LoVo (cell line): Measurements from ENCODE around the gene FUT2.
A peak's percentile ranks its signal among the peaks of the same experiment; 100 is the strongest.

Experiments
- DNase-seq: peaks from one replicate; pipeline ENCODE4 v3.0.0-alpha.2; 2016; ENCODE audit warnings: low spot score

FUT2 gene

DNA sequence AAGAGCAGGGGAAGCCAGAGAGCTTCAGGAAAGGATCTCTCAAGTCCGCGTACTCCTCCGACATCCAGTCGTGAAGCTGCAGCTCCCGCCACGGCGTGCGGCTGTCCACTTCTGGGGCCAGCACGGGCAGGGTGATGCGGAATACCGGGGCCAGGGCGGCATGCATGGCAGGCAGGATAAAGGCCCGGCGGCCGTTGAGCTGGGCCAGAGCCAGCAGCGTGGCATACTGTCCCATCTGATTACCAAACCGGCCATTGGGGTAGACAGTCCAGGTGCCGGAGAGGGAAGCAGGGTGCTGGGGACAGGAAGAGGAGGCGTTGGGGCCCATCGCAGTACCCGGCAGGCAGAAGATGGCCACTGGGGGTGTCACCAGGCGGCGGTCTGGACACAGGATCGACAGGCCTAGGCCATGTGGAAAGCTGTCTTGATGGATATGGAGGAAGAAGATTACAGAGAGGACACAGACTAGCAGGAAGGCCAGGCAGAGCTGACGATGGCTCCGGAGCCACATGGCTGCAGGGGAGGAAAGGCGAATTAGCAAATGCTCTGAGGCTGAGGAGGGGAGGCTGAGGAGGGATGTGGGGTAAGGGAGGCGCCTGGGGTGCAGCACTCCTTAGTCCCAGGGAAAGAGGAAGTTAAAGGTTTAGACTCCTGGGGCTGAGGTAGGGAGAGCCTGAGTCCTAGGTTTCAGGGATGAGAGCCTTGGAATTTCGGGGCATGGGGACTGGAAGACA lies 55.2 kb downstream of the FUT2 start:
- DNase-seq, result no peak

DNA sequence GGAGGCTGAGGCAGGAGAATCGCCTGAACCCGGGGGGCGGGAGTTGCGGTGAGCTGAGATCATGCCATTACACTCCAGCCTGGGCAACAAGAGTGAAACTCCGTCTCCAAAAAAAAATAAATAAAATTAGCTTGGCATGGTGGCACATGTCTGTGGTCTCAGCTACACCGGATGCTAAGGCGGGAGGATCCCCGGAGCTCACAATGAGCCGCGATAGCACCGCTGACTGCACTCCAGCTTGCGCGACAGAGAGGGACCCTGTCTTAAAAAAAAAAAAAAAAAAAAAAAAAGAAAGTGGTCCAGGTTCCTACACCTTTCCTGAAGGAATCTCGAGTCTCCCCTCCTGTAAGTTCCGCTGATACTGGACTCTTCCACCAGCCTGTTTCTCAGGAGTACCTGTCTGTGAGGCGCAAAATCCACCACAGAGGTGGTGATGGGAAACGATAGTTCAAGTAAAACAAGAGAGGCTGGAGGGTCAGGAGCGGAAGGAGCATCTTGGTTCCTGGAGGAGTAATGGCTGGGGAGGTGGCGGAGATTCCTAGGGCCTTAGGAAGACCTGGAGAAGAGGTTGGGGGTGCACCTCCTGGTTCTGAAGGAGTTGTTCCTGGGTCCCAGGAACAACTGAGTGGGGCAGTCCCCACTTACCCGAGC lies 56.2 kb downstream of the FUT2 start:
- DNase-seq, result no peak

DNA sequence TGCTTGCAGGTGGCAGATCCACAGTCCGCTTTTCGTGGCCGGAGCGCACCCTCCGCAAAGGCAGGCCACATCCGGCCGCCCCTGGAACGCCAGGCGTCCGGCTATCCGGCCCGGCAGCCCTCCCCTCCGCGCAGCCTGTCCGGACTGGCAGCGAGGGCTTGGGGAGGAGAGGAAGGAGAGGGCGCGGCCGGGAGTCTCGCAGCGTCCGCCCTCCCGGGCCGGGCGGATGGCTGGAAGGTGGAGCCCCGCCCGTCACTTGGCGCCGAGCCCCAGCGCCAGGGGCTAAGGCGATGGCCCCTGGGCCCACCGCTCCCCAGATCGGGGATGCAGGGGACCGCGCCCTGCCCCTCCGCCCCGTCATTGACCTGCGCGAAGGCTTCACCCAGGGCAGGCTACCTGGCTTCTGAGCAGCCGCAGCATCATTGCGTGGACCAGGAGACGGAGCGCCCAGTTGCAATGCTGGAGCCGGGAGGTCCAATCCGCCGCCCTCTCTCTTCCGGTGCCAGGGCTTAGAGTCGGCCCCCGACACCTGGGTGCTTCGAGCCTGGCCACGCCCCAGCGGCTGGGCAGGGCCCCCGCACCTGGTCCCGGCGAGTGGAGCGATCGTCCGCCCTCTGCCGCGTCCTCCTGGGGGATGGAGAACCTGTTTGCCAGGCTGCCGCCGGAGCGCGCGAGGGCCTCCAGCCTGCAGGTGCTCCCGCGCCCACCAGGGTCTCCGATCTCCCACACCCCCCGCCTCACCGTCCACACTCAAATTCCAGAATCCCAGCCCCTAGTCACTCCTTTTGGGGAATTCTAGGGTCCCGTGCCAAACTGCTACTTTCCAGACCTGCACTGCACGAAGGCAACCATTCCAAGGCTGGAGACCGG lies 57.0 kb downstream of the FUT2 start, which contains the start of gene FUT1:
TSS of gene FUT1 (minus strand) at position 146 of the 870 bp plus-strand sequence. CDS start 1,360 bp downstream, outside the sequence.
- DNase-seq, result peak; percentile 93

DNA sequence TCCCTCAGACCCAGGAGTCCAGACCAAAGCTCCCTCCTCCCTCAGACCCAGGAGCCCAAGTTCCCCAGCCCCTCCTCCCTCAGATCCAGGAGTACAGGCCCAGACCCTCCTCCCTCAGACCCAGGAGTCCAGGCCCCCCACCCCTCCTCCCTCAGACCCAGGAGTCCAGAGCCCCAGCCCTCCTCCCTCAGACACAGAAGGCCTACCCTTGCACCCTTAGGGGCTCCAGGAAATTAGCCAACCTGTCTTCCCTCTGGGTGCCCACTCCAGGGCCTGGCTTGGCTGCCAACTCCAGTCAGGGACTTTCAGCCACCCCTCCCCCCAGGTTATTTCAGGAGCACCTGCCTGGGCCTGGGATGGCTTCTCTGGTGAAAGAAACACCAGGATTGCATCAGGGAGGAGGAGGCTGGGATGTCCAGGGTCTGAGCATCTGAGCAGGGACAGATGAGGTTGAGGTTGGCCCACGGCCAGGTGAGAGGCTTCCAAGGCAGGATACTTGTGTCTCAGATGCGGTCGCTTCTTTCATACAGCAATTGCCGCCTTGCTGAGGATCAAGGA lies 59.4 kb downstream of the FUT2 start, which contains the start of gene FGF21:
TSS of gene FGF21 (plus strand) at position 441 of the 558 bp plus-strand sequence. CDS start 713 bp downstream, outside the sequence.
- DNase-seq, result peak; percentile 34
